PFSK-1 (cell line): Measurements from ENCODE around the gene DIAPH3.

Source experiments
- POLR2AphosphoS5 ChIP-seq: IDR thresholded peaks from 2 replicates; pipeline ENCODE4 v1.6.1; 2012; ENCODE audit warnings: low read depth, mild to moderate bottlenecking, control low read depth, low read length, moderate library complexity
- TAF1 ChIP-seq: IDR thresholded peaks from 2 replicates; pipeline ENCODE4 v1.6.1; 2012; ENCODE audit warnings: low read length, control low read depth, borderline replicate concordance; ENCODE audit not compliant: insufficient read depth
- TF ChIP-seq, protein P1 (sequence below), 2 experiments: IDR thresholded peaks; 2 replicates each; pipeline versions ENCODE4 v1.6.1 to v1.8.0; 2011 to 2012; ENCODE audit warnings: low read depth in 2 of 2, low read length in 2 of 2, control low read depth in 1 of 2, inconsistent platforms in 1 of 2, mild to moderate bottlenecking in 1 of 2, moderate library complexity in 1 of 2; ENCODE audit not compliant: insufficient read depth in 1 of 2

DNA sequence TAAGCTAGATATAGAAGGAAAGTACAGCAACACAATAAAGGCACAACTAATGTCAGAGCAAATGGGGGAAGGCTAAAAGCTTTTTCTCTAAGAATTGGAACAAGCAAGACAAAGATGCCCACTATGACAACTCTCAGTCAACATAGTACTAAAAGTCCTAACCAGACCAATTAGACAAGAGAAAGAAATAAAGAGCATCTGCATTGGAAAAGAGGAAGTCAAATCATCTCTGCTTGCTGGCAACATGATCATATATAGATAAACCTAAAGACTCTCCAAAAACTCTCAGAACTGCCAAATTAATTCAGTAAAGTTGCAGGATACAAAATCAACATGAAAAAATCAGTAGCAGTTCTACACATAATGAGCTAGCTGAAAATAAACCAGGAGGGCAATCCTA, 542.0 kb downstream of the DIAPH3 start:
- no peak for TF ChIP-seq POLR2AphosphoS5
- TF ChIP-seq, protein P1, sequence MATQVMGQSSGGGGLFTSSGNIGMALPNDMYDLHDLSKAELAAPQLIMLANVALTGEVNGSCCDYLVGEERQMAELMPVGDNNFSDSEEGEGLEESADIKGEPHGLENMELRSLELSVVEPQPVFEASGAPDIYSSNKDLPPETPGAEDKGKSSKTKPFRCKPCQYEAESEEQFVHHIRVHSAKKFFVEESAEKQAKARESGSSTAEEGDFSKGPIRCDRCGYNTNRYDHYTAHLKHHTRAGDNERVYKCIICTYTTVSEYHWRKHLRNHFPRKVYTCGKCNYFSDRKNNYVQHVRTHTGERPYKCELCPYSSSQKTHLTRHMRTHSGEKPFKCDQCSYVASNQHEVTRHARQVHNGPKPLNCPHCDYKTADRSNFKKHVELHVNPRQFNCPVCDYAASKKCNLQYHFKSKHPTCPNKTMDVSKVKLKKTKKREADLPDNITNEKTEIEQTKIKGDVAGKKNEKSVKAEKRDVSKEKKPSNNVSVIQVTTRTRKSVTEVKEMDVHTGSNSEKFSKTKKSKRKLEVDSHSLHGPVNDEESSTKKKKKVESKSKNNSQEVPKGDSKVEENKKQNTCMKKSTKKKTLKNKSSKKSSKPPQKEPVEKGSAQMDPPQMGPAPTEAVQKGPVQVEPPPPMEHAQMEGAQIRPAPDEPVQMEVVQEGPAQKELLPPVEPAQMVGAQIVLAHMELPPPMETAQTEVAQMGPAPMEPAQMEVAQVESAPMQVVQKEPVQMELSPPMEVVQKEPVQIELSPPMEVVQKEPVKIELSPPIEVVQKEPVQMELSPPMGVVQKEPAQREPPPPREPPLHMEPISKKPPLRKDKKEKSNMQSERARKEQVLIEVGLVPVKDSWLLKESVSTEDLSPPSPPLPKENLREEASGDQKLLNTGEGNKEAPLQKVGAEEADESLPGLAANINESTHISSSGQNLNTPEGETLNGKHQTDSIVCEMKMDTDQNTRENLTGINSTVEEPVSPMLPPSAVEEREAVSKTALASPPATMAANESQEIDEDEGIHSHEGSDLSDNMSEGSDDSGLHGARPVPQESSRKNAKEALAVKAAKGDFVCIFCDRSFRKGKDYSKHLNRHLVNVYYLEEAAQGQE (IDR thresholded peaks at IDR 0.05; ENCODE audit: insufficient read depth in 1 of 2, low read depth in 2 of 2, low read length in 2 of 2) = no peak
- TF ChIP-seq TAF1 = no peak
